Uterus (tissue), 2 donors: ENCODE measurements around the gene MFSD8.

Source experiments
- CTCF ChIP-seq, 4 experiments: fragments of 200-600 bp in 2 of 4; fragments of 450-650 bp in 2 of 4; sonication (generic) in 2 of 4; IDR thresholded peaks; one replicate each; pipeline ENCODE4 v1.5.1; 2016 to 2019; ENCODE audit warnings: antibody characterized with exemption in 4 of 4, mild to moderate bottlenecking in 2 of 4, moderate library complexity in 1 of 4
- POLR2A ChIP-seq, 2 donors: fragments of 450-650 bp; IDR thresholded peaks; one replicate each; pipeline ENCODE4 v1.6.1; 2016; ENCODE audit warnings: antibody characterized with exemption in 2 of 2, mild to moderate bottlenecking in 1 of 2, moderate library complexity in 1 of 2

GRCh38 chr4:127917151-127917550, 47.8 kb downstream of the MFSD8 start:
- TF ChIP-seq CTCF (IDR thresholded peaks at IDR 0.05) (no peak), POLR2A (IDR thresholded peaks at IDR 0.05) (no peak)
